ENCODE results near the gene SCUBE1.

- no peak for TF ChIP-seq CTCF (conservative IDR thresholded peaks at IDR 0.05)
- no peak for TF ChIP-seq EZH2 (IDR thresholded peaks at IDR 0.05; ENCODE audit: low read depth)
Observed at GRCh38 chr22:43360576-43360975, 17.4 kb upstream of the SCUBE1 start.

Data from PC-9 (cell line).